Endothelial cell of hepatic sinusoid (primary cell): ENCODE data around the gene PAX3.

ENCODE experiments used
- in situ Hi-C: cut with HindIII; loops from 2 replicates; pipeline ENCODE4 v1.10.0; 2017; ENCODE audit warnings: low sequenced_read_pairs

PAX3 gene

GRCh38 chr2:222298311-222299150 lies at the start of gene PAX3:
Gene PAX3, minus strand, starts transcription at chr2:222298998. Its CDS starts 383 bp downstream, at chr2:222298615.
- in situ Hi-C loops, result no loop called here

- in situ Hi-C loops, result no loop called here
These were observed 42.5 kb upstream of the PAX3 start for GRCh38 chr2:222341331-222341730.

- in situ Hi-C loops, result no loop called here
These were observed 39.6 kb upstream of the PAX3 start for GRCh38 chr2:222338374-222338773.

GRCh38 chr2:222336931-222337330 lies 38.1 kb upstream of the PAX3 start:
- in situ Hi-C loops, result no loop called here

- in situ Hi-C loops, result no loop called here
These were observed 37.6 kb upstream of the PAX3 start for GRCh38 chr2:222336442-222336841.

GRCh38 chr2:222334914-222335313 lies 36.1 kb upstream of the PAX3 start:
- in situ Hi-C loops, result loop anchor here (5.0 kb wide), 1 partner anchor 97 kb away; no protein-coding TSS in a partner anchor

- in situ Hi-C loops, result loop anchor here (5.0 kb wide), 1 partner anchor 99 kb away; no protein-coding TSS in a partner anchor
These were observed 34.6 kb upstream of the PAX3 start for GRCh38 chr2:222333397-222333796.

GRCh38 chr2:222332116-222332515 lies 33.3 kb upstream of the PAX3 start:
- in situ Hi-C loops, result loop anchor here (5.0 kb wide), 1 partner anchor 100 kb away; no protein-coding TSS in a partner anchor

- in situ Hi-C loops, result loop anchor here (5.0 kb wide), 1 partner anchor 101 kb away; no protein-coding TSS in a partner anchor
These were observed 32.1 kb upstream of the PAX3 start for GRCh38 chr2:222330910-222331309.

- in situ Hi-C loops, result loop anchor here (25.0 kb wide), 1 partner anchor 265 kb away; no protein-coding TSS in a partner anchor
These were observed 23.4 kb upstream of the PAX3 start for GRCh38 chr2:222322236-222322635.

- in situ Hi-C loops, result loop anchor here (25.0 kb wide), 1 partner anchor 267 kb away; no protein-coding TSS in a partner anchor
These were observed 21.9 kb upstream of the PAX3 start for GRCh38 chr2:222320436-222321395.

- in situ Hi-C loops, result loop anchor here (25.0 kb wide), 1 partner anchor 267 kb away; no protein-coding TSS in a partner anchor
These were observed 21.0 kb upstream of the PAX3 start for GRCh38 chr2:222319586-222320435.

- in situ Hi-C loops, result loop anchor here (25.0 kb wide), 1 partner anchor 268 kb away; no protein-coding TSS in a partner anchor
These were observed 20.2 kb upstream of the PAX3 start for GRCh38 chr2:222318712-222319585.

GRCh38 chr2:222318026-222318711 lies 19.4 kb upstream of the PAX3 start:
- in situ Hi-C loops, result loop anchor here (25.0 kb wide), 1 partner anchor 269 kb away; no protein-coding TSS in a partner anchor

- in situ Hi-C loops, result loop anchor here (25.0 kb wide), 1 partner anchor 272 kb away; no protein-coding TSS in a partner anchor
These were observed 16.8 kb upstream of the PAX3 start for GRCh38 chr2:222315443-222316121.

GRCh38 chr2:222313816-222314215 lies 15.0 kb upstream of the PAX3 start:
- in situ Hi-C loops, result loop anchor here (25.0 kb wide), 1 partner anchor 273 kb away; no protein-coding TSS in a partner anchor

- in situ Hi-C loops, result loop anchor here (25.0 kb wide), 1 partner anchor 275 kb away; no protein-coding TSS in a partner anchor
These were observed 13.4 kb upstream of the PAX3 start for GRCh38 chr2:222311978-222312738.
